ENCODE results near the gene PDE12.
"Not testable (repeated sequence)": the region's sequence is repeated elsewhere in the genome, so short reads cannot be mapped to it uniquely, and the experiment has no call there.

DNA sequence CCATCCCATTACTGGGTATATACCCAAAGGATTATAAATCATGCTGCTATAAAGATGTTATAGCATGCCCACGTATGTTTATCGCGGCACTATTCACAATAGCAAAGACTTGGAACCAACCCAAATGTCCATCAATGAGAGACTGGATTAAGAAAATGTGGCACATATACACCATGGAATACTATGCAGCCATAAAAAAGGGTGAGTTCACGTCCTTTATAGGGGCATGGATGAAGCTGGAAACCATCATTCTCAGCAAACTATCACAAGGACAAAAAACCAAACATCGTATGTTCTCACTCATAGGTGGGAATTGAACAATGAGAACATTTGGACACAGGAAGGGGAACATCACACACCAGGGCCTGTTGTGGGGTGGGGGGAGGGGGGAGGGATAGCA lies 55.8 kb downstream of the PDE12 start:
- TF ChIP-seq, protein P1, sequence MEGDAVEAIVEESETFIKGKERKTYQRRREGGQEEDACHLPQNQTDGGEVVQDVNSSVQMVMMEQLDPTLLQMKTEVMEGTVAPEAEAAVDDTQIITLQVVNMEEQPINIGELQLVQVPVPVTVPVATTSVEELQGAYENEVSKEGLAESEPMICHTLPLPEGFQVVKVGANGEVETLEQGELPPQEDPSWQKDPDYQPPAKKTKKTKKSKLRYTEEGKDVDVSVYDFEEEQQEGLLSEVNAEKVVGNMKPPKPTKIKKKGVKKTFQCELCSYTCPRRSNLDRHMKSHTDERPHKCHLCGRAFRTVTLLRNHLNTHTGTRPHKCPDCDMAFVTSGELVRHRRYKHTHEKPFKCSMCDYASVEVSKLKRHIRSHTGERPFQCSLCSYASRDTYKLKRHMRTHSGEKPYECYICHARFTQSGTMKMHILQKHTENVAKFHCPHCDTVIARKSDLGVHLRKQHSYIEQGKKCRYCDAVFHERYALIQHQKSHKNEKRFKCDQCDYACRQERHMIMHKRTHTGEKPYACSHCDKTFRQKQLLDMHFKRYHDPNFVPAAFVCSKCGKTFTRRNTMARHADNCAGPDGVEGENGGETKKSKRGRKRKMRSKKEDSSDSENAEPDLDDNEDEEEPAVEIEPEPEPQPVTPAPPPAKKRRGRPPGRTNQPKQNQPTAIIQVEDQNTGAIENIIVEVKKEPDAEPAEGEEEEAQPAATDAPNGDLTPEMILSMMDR (IDR thresholded peaks at IDR 0.05 in 8 of 11, conservative IDR thresholded peaks at IDR 0.05 in 3 of 11), result not testable (repeated sequence)
- not testable (repeated sequence) for TF ChIP-seq POLR2AphosphoS5 (IDR thresholded peaks at IDR 0.05)
